Erythroblast (primary cell): ENCODE measurements around the gene KHDC4.

Experiments used
- GATA1 ChIP-seq: IDR thresholded peaks from 2 replicates; pipeline ENCODE4 v1.6.1; 2011; ENCODE audit warnings: low read depth, mild to moderate bottlenecking, control low read depth, low read length, moderate library complexity
- POLR2A ChIP-seq: IDR thresholded peaks from 2 replicates; pipeline ENCODE4 v1.6.1; 2011; ENCODE audit warnings: mild to moderate bottlenecking, low read length

DNA sequence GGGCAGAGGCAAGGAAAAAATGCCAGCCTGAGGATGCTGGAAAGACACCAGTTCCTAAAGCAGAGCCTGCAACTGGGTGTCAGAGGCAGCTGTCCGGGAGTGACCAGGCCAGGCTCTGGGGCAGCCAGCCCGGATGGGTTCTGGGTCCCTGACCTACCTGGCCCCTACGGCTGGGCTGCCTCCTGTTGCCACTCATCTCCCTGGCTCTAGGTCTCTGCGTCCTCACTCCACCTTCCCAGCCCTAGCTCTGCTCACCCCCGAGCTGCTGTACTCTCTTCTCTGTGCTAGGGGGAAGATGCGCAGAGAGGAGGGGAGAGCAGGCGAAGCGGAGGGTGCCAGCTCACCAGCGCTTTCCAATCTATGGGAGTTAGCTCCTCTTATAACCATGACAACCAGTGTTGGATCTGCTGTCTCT lies 35.2 kb upstream of the KHDC4 start:
- TF ChIP-seq POLR2A (no peak), GATA1 (no peak)
